GM12878 (cell line): Measurements from ENCODE around the gene LRP1. TPM values are rescaled to one million over a fixed set of nuclear protein-coding genes. Genes with fewer than 3 reads are reported as not detected.

Experiments used
- ATAC-seq: fragments of 200-7000 bp; cut with Tn5 transposase; 3 replicates; pipeline ENCODE4 v1.9.1; 2020; ENCODE audit warnings: mild to moderate bottlenecking, moderate library complexity
- BruUV-seq: library from RNA; stranded (reverse); fragments of 400-500 nt; replicated peaks from 2 replicates; lab custom pipeline; 2021; lab: Mats Ljungman, UMichigan
- CTCF ChIA-PET: fragments of 300-600 bp; sonication (Branson Sonifier 250); formaldehyde crosslinking; extraction: SDS; loops from one replicate; lab custom pipeline; 2021; ENCODE audit warnings: inconsistent platforms; lab: Yijun Ruan, JAX
- POLR2A ChIA-PET: fragments of 350-600 bp; formaldehyde crosslinking; extraction: SDS; loops from one replicate; lab custom pipeline; 2021; ENCODE audit warnings: inconsistent platforms; lab: Charles Lee
- RAD21 ChIA-PET: fragments of 300-600 bp; sonication (Branson Sonifier 250); formaldehyde crosslinking; loops from one replicate; lab custom pipeline; 2023; ENCODE audit warnings: antibody characterized with exemption; ENCODE audit not compliant: unreplicated experiment; lab: Charles Lee
- SMC1A ChIA-PET: fragments of 300-600 bp; sonication (Branson Sonifier 250); formaldehyde crosslinking; loops from one replicate; lab custom pipeline; 2023; ENCODE audit not compliant: unreplicated experiment, uncharacterized antibody; lab: Charles Lee
- DNase-seq: peaks from one replicate; pipeline ENCODE4 v3.0.0-alpha.2; 2011; ENCODE audit warnings: low read depth, low spot score
- FAIRE-seq: peaks from 3 replicates; lab custom pipeline; 2011; peaks lifted over from hg19 to GRCh38; lab: Jason Lieb, UNC
- H2AFZ ChIP-seq: 2 replicates; pipeline ENCODE4 v1.6.0; 2011; ENCODE audit warnings: low read depth, low read length, control low read depth; ENCODE audit not compliant: control insufficient read depth
- H3K27ac ChIP-seq: 2 replicates; pipeline ENCODE4 v1.5.1; 2011; ENCODE audit warnings: control low read depth; ENCODE audit not compliant: control insufficient read depth, insufficient read depth
- H3K27me3 ChIP-seq, 2 experiments: replicated peaks in 1 of 2; 2 replicates each; pipeline versions ENCODE4 v1.6.0 to v1.6.1; 2011; ENCODE audit warnings: low read length in 1 of 2; ENCODE audit not compliant: control insufficient read depth in 2 of 2, insufficient read depth in 2 of 2
- H3K36me3 ChIP-seq, 2 experiments: 2 replicates each; pipeline ENCODE4 v1.5.1; 2011; ENCODE audit warnings: low read length in 1 of 2; ENCODE audit not compliant: control insufficient read depth in 2 of 2, insufficient read depth in 2 of 2
- H3K4me1 ChIP-seq: 2 replicates; pipeline ENCODE4 v1.6.1; 2011; ENCODE audit warnings: mild to moderate bottlenecking, low read length, moderate library complexity, mixed read lengths; ENCODE audit not compliant: control insufficient read depth, insufficient read depth
- H3K4me2 ChIP-seq: 2 replicates; pipeline ENCODE4 v1.6.0; 2011; ENCODE audit warnings: control low read depth; ENCODE audit not compliant: control insufficient read depth, insufficient read depth
- H3K4me3 ChIP-seq: fragments of 200-600 bp; sonication (generic); 2 replicates; pipeline ENCODE4 v1.5.1; 2016
- H3K79me2 ChIP-seq: 2 replicates; pipeline ENCODE4 v1.6.0; 2011; ENCODE audit warnings: low read length; ENCODE audit not compliant: control insufficient read depth, insufficient read depth
- H3K9ac ChIP-seq: 2 replicates; pipeline ENCODE4 v1.8.0; 2011; ENCODE audit warnings: low read length, control low read depth, mixed read lengths; ENCODE audit not compliant: control insufficient read depth, insufficient read depth
- H3K9me3 ChIP-seq: replicated peaks from 3 replicates; pipeline ENCODE4 v1.5.1; 2011; ENCODE audit warnings: mild to moderate bottlenecking, low read length; ENCODE audit not compliant: control insufficient read depth, insufficient read depth
- H4K20me1 ChIP-seq: 2 replicates; pipeline ENCODE4 v1.6.0; 2011; ENCODE audit not compliant: control insufficient read depth, insufficient read depth
- ASH2L ChIP-seq: fragments of 300-600, 200-600 bp; sonication (generic); IDR thresholded peaks from 2 replicates; pipeline ENCODE4 v1.6.1; 2017; ENCODE audit warnings: low read depth, mild to moderate bottlenecking, borderline replicate concordance
- CBFB ChIP-seq: IDR thresholded peaks from 2 replicates; pipeline ENCODE4 v1.6.1; 2016; ENCODE audit warnings: antibody characterized with exemption, low read depth
- CREM ChIP-seq: IDR thresholded peaks from 2 replicates; pipeline ENCODE4 v1.6.1; 2014; ENCODE audit warnings: antibody characterized with exemption, low read depth
- IKZF1 ChIP-seq: fragments of 450-650 bp; conservative IDR thresholded peaks from 2 replicates; pipeline ENCODE4 v1.6.1; 2017; ENCODE audit warnings: antibody characterized with exemption, mild to moderate bottlenecking
- MEF2B ChIP-seq: fragments of 450-650 bp; IDR thresholded peaks from 2 replicates; pipeline ENCODE4 v1.6.1; 2018; ENCODE audit warnings: mild to moderate bottlenecking, moderate library complexity; ENCODE audit not compliant: partially characterized antibody, poor library complexity, severe bottlenecking
- POLR2AphosphoS2 ChIP-seq: IDR thresholded peaks from 2 replicates; pipeline ENCODE4 v1.6.1; 2011; ENCODE audit warnings: low read depth, mild to moderate bottlenecking, low read length, improper control_type of control experiment, moderate library complexity
- ZNF217 ChIP-seq: fragments of 450-650 bp; IDR thresholded peaks from 2 replicates; pipeline ENCODE4 v1.6.1; 2017; ENCODE audit warnings: antibody characterized with exemption, mild to moderate bottlenecking
- WGBS: methylation state at CpG from one replicate; pipeline ENCODE4 v1.1.6; 2016; ENCODE audit warnings: low lambda C conversion rate; ENCODE audit not compliant: insufficient replicate concordance, insufficient coverage; ENCODE audit errors: missing lambda C conversion rate; 5-methylcytosine and 5-hydroxymethylcytosine counted together
- in situ Hi-C: fragments of 300-500 bp; cut with MboI; formaldehyde crosslinking; loops from 9 replicates; pipeline ENCODE4 v1.14.3; 2018; ENCODE audit warnings: mixed read lengths
- intact Hi-C: fragments of 100-400 bp; cut with micrococcal nuclease; formaldehyde crosslinking; loops from one replicate; pipeline ENCODE4 v1.14.2; 2022; ENCODE audit not compliant: unreplicated experiment
- polyA plus RNA-seq, 11 experiments: library from polyadenylated mRNA; depleted of rRNA in 4 of 11; unstranded in 6 of 11; stranded (reverse) in 5 of 11; fragments of >200 nt; fragmentation: Nextera tagmentation in 4 of 11; fragmentation: Illumina TruSeq in 1 of 11; extraction: Ambion mirVana in 4 of 11; extraction: Trizol in 1 of 11; gene quantifications; 1 replicate in 1 of 11; 2 replicates in 10 of 11; pipeline versions ENCODE4 v1.2.1 to v1.2.3, GENCODE V29; 2011 to 2016; ENCODE audit warnings: inconsistent platforms in 2 of 11, missing spikeins in 2 of 11, low read depth in 1 of 11
- total RNA-seq, 4 experiments: library from RNA; depleted of rRNA in 3 of 4; stranded (reverse); fragments of >200 nt in 3 of 4; fragmentation: Illumina TruSeq in 1 of 4; extraction: Trizol in 1 of 4; gene quantifications; 2 replicates each; pipeline versions ENCODE4 v1.2.1 to v1.2.3, GENCODE V29; 2013 to 2021
- TF ChIP-seq, protein P1 (sequence below): fragments of 450-650 bp; IDR thresholded peaks from 2 replicates; pipeline ENCODE4 v1.6.1; 2017; ENCODE audit warnings: mild to moderate bottlenecking, moderate library complexity
- TF ChIP-seq, protein P2 (sequence below): IDR thresholded peaks from 2 replicates; pipeline ENCODE4 v1.6.1; 2012; ENCODE audit warnings: improper control_type of control experiment, low read depth, low read length; ENCODE audit not compliant: insufficient replicate concordance

LRP1 gene
- total and polyA plus RNA-seq, 10 of the 15 experiments (the other 5 are each of a cell fraction or from before 2014, with no cell fraction given): under 0.01 to 1.1 (median 0.20) TPM; not detected in 2

DNA sequence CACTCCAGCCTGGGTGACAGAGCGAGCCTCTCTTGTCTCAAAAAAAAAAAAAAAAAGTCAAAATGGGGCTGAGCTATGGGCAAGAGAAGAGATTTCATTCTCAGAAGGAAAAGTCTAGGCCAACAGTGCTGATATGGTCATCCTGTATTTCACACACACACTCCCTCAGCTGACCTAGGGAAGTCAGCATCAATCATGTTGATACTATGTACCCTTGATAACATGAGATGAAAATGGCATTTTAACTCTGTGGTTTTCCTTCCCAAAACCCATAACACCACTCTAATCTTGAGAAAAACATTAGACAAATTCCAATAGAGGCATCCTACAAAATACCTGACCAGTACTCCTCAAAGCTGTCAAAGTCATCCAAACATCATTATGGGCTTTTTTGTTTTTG is 47.4 kb upstream of the LRP1 start:
- ChIA-PET CTCF (interaction anchor here (1.6 to 7.5 kb wide), 4 partner anchors 9 to 30 kb away, joined by 4 to 69 read pairs (median 52); partner anchors contain the start of genes NAB2 and STAT6), SMC1A (interaction anchor here (1.3 to 5.4 kb wide), 4 partner anchors 11 to 30 kb away, joined by 5 to 50 read pairs (median 41); partner anchors contain the start of gene STAT6), RAD21 (interaction anchor here (3.6 to 3.9 kb wide), 2 partner anchors 8 to 30 kb away, joined by 27 to 53 read pairs; partner anchors contain the start of genes NAB2 and STAT6), POLR2A (interaction anchor here (0.6 to 4.1 kb wide), 6 partner anchors 9 to 559 kb away, joined by 3 to 51 read pairs (median 3); partner anchors contain the start of genes RBMS2 and STAT6)
- no peak overlapping the region for H2AFZ ChIP-seq
- H3K27me3 ChIP-seq: no peaks in the 10 kb centered on the region
- H3K79me2 ChIP-seq: peaks cover 14% of the 10 kb centered on the region
- WGBS: 100% methylated on average over 1 of the region's 1 CpG
- TF ChIP-seq ZNF217 (no peak), CREM (no peak), CBFB (no peak), POLR2AphosphoS2 (no peak), ASH2L (no peak), IKZF1 (no peak), MEF2B (no peak)
- TF ChIP-seq, protein P1, sequence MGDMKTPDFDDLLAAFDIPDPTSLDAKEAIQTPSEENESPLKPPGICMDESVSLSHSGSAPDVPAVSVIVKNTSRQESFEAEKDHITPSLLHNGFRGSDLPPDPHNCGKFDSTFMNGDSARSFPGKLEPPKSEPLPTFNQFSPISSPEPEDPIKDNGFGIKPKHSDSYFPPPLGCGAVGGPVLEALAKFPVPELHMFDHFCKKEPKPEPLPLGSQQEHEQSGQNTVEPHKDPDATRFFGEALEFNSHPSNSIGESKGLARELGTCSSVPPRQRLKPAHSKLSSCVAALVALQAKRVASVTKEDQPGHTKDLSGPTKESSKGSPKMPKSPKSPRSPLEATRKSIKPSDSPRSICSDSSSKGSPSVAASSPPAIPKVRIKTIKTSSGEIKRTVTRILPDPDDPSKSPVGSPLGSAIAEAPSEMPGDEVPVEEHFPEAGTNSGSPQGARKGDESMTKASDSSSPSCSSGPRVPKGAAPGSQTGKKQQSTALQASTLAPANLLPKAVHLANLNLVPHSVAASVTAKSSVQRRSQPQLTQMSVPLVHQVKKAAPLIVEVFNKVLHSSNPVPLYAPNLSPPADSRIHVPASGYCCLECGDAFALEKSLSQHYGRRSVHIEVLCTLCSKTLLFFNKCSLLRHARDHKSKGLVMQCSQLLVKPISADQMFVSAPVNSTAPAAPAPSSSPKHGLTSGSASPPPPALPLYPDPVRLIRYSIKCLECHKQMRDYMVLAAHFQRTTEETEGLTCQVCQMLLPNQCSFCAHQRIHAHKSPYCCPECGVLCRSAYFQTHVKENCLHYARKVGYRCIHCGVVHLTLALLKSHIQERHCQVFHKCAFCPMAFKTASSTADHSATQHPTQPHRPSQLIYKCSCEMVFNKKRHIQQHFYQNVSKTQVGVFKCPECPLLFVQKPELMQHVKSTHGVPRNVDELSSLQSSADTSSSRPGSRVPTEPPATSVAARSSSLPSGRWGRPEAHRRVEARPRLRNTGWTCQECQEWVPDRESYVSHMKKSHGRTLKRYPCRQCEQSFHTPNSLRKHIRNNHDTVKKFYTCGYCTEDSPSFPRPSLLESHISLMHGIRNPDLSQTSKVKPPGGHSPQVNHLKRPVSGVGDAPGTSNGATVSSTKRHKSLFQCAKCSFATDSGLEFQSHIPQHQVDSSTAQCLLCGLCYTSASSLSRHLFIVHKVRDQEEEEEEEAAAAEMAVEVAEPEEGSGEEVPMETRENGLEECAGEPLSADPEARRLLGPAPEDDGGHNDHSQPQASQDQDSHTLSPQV: no peak
- TF ChIP-seq, protein P2, sequence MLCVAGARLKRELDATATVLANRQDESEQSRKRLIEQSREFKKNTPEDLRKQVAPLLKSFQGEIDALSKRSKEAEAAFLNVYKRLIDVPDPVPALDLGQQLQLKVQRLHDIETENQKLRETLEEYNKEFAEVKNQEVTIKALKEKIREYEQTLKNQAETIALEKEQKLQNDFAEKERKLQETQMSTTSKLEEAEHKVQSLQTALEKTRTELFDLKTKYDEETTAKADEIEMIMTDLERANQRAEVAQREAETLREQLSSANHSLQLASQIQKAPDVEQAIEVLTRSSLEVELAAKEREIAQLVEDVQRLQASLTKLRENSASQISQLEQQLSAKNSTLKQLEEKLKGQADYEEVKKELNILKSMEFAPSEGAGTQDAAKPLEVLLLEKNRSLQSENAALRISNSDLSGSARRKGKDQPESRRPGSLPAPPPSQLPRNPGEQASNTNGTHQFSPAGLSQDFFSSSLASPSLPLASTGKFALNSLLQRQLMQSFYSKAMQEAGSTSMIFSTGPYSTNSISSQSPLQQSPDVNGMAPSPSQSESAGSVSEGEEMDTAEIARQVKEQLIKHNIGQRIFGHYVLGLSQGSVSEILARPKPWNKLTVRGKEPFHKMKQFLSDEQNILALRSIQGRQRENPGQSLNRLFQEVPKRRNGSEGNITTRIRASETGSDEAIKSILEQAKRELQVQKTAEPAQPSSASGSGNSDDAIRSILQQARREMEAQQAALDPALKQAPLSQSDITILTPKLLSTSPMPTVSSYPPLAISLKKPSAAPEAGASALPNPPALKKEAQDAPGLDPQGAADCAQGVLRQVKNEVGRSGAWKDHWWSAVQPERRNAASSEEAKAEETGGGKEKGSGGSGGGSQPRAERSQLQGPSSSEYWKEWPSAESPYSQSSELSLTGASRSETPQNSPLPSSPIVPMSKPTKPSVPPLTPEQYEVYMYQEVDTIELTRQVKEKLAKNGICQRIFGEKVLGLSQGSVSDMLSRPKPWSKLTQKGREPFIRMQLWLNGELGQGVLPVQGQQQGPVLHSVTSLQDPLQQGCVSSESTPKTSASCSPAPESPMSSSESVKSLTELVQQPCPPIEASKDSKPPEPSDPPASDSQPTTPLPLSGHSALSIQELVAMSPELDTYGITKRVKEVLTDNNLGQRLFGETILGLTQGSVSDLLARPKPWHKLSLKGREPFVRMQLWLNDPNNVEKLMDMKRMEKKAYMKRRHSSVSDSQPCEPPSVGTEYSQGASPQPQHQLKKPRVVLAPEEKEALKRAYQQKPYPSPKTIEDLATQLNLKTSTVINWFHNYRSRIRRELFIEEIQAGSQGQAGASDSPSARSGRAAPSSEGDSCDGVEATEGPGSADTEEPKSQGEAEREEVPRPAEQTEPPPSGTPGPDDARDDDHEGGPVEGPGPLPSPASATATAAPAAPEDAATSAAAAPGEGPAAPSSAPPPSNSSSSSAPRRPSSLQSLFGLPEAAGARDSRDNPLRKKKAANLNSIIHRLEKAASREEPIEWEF: no peak
- no peaks in the 10 kb centered on the region; a peak in 1 of 4 replicates for H3K36me3 ChIP-seq
- no peak overlapping the region for H3K27ac ChIP-seq
- no peaks in the 10 kb centered on the region for H3K9me3 ChIP-seq
- no peak overlapping the region for H3K4me3 ChIP-seq
- H3K9ac ChIP-seq: no peak overlapping the region
- H3K4me2 ChIP-seq: no peak overlapping the region
- in situ Hi-C loops (loop anchor here (10.0 kb wide), 1 partner anchor 446 kb away; the partner anchor contains the start of gene BAZ2A), intact Hi-C loops (no loop called here)
- H3K4me1 ChIP-seq: peaks cover 9% of the 10 kb centered on the region
- BruUV-seq: no TSS peak
- no peak for FAIRE-seq
- no peaks in the 10 kb centered on the region for H4K20me1 ChIP-seq
- no peak for ATAC-seq
- DNase-seq: no peak
